Ovary (tissue), 3 donors: ENCODE results near the gene ADCYAP1R1.

ENCODE experiments used
- EP300 ChIP-seq: sonication (generic); formaldehyde crosslinking; IDR thresholded peaks from one replicate; pipeline ENCODE4 v1.6.1; 2017; ENCODE audit warnings: antibody characterized with exemption
- POLR2A ChIP-seq: fragments of 450-650 bp; IDR thresholded peaks from one replicate; pipeline ENCODE4 v1.6.1; 2017; ENCODE audit warnings: antibody characterized with exemption, mild to moderate bottlenecking, moderate library complexity
- TF ChIP-seq, protein P1 (sequence below), 3 donors: fragments of 450-650 bp in 2 of 3; fragments of 200-600 bp in 1 of 3; IDR thresholded peaks; one replicate each; pipeline versions ENCODE4 v1.5.1 to v1.8.0; 2016 to 2022; ENCODE audit warnings: antibody characterized with exemption in 3 of 3, mild to moderate bottlenecking in 1 of 3
- donor health status: DM: no; HTN: no; CAD: no.

DNA sequence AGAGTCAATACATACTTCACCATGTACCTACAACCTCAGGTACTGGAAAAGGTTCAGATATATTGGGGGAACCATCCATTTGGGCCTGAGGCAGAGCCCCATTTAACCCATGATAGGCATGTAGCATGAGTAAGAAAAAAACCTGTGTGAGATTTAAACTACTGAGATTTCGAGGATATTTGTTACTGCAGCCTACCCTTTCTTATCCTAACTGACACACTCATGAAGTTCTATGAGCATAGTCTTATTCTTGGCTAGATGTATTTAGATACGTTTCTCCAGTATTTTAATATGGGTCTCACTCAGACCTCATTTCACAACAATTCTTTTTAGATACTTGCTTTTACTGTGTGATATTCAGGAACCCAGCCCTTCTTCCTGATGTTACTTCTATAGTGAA, 49.0 kb upstream of the ADCYAP1R1 start:
- TF ChIP-seq, protein P1, sequence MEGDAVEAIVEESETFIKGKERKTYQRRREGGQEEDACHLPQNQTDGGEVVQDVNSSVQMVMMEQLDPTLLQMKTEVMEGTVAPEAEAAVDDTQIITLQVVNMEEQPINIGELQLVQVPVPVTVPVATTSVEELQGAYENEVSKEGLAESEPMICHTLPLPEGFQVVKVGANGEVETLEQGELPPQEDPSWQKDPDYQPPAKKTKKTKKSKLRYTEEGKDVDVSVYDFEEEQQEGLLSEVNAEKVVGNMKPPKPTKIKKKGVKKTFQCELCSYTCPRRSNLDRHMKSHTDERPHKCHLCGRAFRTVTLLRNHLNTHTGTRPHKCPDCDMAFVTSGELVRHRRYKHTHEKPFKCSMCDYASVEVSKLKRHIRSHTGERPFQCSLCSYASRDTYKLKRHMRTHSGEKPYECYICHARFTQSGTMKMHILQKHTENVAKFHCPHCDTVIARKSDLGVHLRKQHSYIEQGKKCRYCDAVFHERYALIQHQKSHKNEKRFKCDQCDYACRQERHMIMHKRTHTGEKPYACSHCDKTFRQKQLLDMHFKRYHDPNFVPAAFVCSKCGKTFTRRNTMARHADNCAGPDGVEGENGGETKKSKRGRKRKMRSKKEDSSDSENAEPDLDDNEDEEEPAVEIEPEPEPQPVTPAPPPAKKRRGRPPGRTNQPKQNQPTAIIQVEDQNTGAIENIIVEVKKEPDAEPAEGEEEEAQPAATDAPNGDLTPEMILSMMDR (IDR thresholded peaks at IDR 0.05), result no peak
- no peak for TF ChIP-seq EP300
- no peak for TF ChIP-seq POLR2A
